MV-4-11 (cell line): ENCODE data around the gene MAP3K5.
A peak's percentile ranks its signal among the peaks of the same experiment; 100 is the strongest.

Experiments
- DNase-seq: peaks from one replicate; lab custom pipeline; 2025; lab: John Stamatoyannopoulos, UW

Gene MAP3K5

DNA sequence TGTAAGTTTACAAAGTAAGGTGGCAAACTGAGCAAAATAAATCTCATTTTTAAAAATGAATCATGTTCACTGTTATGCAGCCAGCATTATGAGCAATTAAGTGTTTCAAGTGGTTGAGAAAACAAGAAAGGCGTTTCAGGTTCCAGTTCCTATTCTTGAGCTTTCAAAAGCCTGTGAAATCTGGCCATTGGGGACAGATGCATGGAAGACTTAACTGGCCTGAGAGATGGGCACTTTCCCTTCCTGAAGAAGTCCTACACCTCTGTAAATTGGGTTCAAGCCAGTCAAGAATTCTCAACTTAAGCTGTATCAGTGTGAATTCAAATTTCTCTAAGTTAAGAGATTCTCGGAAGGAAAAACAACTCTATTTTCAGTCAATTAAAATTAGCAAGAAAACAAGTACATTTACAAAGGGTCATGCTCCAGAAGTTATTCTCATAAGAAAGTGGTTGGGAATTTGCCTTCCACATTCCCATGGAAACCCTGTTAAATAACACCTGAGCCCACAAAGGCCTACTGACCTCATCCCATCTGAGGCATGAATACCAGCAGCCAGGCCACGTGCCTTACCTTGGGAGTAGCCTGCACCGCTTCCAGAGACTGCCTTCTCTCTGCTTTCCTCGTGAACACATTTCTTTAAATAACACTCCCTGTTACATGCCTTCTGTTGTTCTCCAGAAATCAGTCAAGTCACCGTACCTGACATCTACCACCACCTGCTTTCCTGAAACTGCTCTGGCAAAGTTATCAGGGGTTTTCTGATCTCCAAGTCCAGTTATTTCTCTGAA, 19.4 kb downstream of the MAP3K5 start:
- peak; percentile 73 for DNase-seq

GRCh38 chr6:136771306-136771705, 21.0 kb downstream of the MAP3K5 start:
- no peak for DNase-seq

DNA sequence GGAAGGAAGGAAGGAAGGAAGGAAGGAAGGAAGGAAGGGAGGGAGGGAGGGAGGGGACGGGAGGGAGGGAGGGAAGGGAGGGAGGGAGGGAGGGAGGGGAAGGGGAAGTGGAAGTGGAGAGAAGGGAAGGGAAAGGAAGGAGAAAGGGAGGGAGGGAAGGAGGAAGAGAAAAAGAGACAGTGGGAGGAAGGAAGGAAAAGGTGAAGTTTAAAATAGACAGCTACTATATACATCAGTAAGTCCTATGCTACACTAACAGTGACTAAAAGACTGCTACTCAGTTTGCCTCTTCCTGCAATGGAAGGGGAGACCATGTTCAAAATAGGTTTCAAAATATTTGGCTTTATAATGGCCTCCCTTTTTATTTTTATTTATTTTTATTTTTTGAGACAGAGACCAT, 22.5 kb downstream of the MAP3K5 start:
- DNase-seq = no peak

GRCh38 chr6:136769124-136769523, 23.2 kb downstream of the MAP3K5 start:
- DNase-seq = no peak

GRCh38 chr6:136767570-136768309, 24.5 kb downstream of the MAP3K5 start:
- peak; percentile 62 for DNase-seq

- no peak for DNase-seq
Measured at GRCh38 chr6:136767103-136767502, 25.2 kb downstream of the MAP3K5 start.

DNA sequence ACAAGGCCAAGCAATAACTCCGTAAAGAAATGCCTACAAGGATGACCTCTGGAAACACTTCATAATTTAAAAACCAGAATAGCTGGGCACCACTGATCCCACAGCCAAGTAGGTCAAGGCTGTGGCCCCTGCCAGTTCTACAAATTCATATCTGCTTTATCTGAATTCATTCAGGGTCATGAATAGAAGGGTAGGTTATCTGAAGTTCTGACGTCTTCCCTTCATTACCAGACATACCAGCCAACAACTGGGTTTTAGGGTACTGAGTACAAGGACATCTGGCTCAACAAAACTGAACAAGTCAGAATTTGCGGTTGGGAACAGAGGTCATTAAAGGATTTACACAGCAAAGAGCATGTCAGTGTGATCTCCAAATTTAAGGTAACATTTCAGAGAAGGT, 26.0 kb downstream of the MAP3K5 start:
- DNase-seq = no peak

- peak; percentile 81 for DNase-seq
Measured at GRCh38 chr6:136764517-136764993, 27.7 kb downstream of the MAP3K5 start.

DNA sequence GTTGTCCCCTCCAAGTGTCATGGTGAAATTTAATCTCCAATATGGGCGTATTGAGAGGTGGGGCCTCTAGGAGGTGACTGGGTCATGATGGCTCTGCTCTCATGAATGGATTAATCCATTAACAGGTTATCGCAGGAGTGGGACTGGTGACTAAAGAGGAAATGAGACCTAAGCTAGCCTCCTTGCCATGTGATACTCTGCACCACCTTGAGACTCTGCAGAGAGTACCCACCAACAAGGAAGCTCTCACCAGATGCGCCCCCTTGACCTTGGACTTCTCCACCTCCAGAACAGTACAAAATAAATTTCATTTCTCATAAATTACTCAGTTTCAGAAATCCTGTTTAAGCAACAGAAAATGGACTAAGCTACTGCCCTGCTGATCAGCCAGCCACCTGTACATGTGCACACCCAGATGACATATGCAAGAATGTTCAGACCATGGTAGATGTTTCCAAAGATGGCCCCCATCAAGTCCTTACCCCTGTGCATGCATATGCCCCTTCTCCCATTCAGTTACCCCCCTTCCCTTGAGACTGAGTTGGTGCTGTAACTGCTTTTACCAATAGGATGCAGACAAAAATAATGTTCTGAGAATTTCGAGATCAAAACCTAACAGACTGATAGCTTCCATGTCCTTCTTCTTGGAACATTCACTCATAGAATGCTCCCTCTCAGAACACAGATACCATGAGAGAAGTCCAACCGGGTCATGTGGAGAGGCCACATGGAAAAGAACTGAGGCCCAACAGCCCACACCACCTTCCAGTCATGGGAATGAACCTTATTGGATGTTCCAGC, 28.4 kb downstream of the MAP3K5 start:
- no peak for DNase-seq

GRCh38 chr6:136763255-136763654, 29.0 kb downstream of the MAP3K5 start:
- DNase-seq = no peak

- no peak for DNase-seq
Measured at GRCh38 chr6:136762022-136762975, 30.0 kb downstream of the MAP3K5 start.

DNA sequence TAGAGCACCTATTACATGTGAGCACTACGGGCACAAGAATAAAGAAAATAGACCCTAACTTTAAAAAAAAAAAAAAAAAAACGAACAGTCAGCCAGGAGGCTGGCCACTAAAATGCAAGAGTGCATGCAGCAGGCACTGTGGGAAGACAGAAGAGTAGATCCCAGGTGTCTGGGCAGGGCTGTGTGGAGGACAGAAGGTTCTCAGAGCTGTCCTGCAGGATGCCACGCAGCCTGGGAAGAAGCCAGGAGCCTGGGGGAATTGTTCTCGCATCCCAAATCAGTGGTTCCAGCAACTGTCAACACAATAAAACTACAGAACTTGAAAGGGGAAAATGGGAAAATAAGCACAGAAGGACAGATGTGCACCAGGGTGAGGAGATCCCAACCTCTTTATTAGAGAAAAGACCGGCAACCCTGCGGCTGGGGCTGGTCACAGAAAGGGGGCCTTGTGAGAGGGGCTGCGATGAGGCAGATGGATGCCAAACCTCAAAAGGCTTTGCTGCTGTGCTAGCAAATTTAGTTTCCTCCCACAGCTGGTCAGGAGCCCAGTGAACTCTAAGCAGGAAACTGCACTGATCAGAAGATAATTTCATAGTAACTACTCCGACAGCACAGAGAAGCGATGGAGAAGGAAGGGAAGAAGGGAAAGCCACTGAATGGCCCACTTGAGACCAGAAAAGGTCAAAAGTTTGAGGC, 30.9 kb downstream of the MAP3K5 start:
- no peak for DNase-seq

- peak; percentile 83 for DNase-seq
Measured at GRCh38 chr6:136760781-136761180, 31.5 kb downstream of the MAP3K5 start.

DNA sequence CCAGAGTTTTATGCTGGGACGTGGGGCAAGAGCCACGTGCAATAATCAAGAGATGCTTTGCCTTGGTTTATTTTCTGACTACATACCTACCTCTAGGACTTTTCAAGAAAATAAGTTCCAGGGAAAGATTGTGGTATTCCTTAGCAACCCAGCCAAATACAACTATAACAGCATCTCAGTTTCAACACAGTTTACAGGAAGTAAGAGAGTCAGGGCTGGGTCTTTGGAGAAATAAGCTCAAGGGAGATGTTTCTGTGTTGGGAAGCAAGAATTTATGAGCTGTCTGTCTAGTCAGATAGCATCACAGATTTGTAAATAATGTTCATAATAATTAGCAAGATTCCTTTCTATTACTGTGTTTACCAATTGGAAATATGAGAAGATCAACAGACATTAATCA, 35.1 kb downstream of the MAP3K5 start:
- DNase-seq = peak; percentile 39

DNA sequence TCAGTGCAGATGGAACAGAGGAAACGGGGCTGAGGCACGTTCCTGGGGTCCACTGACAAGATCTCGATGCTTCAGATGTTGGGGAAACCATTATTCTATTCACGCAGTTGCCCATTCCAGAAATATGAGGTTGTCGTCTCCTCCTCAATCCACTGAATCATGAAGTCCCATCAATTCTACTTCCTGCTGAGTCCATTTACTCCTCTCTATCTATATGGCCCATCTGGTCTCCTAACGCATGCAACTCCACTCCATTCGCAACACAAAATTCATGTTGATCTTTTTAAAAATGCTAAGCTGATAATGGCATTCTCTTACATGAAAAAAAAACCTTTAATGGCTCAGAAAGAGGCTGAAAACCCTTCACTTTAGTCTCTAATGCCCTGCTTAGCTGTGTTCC, 37.5 kb downstream of the MAP3K5 start:
- DNase-seq = no peak

- no peak for DNase-seq
Measured at GRCh38 chr6:136753624-136754023, 38.7 kb downstream of the MAP3K5 start.

- DNase-seq = peak; percentile 57
Measured at GRCh38 chr6:136752554-136752953, 39.7 kb downstream of the MAP3K5 start.

GRCh38 chr6:136751991-136752390, 40.3 kb downstream of the MAP3K5 start:
- no peak for DNase-seq

DNA sequence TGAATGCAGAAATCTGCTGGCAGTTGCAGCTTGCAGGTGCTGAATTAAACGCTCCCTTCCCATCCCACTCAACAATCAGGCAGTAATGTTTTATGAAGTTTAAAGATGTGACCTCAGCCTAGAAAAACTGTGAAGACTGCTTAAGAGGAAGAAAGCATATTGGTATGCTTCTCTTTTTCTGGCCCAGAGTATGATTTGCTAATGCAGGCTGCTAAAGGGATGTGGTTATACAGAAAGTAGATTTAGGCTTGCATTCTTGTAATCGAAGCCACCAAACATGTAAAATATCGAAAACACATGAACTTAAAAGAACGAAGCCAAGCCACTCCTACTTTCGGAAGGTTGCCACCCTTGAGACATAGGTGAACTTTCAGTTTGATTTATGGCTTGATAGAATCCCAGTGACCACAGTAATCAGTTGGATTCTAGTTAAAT, 40.7 kb downstream of the MAP3K5 start:
- peak; percentile 94 for DNase-seq

- DNase-seq = no peak
Measured at GRCh38 chr6:136750696-136751521, 41.4 kb downstream of the MAP3K5 start.
